A549 (cell line): ENCODE data around the gene VAT1L.

Source experiments
- CBX8 ChIP-seq: fragments of 200-600 bp; sonication (generic); IDR thresholded peaks from 2 replicates; pipeline ENCODE4 v1.6.1; 2016
- CEBPB ChIP-seq, 2 experiments: fragments of >200 bp in 1 of 2; sonication (Bioruptor Twin) in 1 of 2; formaldehyde crosslinking in 1 of 2; IDR thresholded peaks; 2 replicates each; pipeline ENCODE4 v1.6.1; 2012 to 2016
- CTCF ChIP-seq: fragments of >200 bp; sonication (Bioruptor Twin); formaldehyde crosslinking; IDR thresholded peaks from 3 replicates; pipeline ENCODE4 v1.5.1; 2016
- GATA3 ChIP-seq: IDR thresholded peaks from 2 replicates; pipeline ENCODE4 v1.6.1; 2012; ENCODE audit warnings: borderline replicate concordance
- HES2 ChIP-seq: fragments of >200 bp; sonication (Bioruptor Twin); formaldehyde crosslinking; IDR thresholded peaks from 2 replicates; pipeline ENCODE4 v1.6.1; 2016
- HMGXB4 ChIP-seq: fragments of 250-450 bp; sonication (Bioruptor Pico); IDR thresholded peaks from 2 replicates; pipeline ENCODE4 v1.5.0; 2021; ENCODE audit warnings: mild to moderate bottlenecking, moderate library complexity, borderline replicate concordance
- KDM1A ChIP-seq: fragments of 200-600 bp; sonication (generic); IDR thresholded peaks from 2 replicates; pipeline ENCODE4 v1.6.1; 2016; ENCODE audit warnings: low read depth, mild to moderate bottlenecking
- MAX ChIP-seq: IDR thresholded peaks from 2 replicates; pipeline ENCODE4 v1.6.1; 2012
- MYC ChIP-seq: IDR thresholded peaks from 2 replicates; pipeline ENCODE4 v1.6.1; 2012; ENCODE audit warnings: mild to moderate bottlenecking, inconsistent platforms, low read length, improper control_type of control experiment, borderline replicate concordance
- NPAS2 ChIP-seq: fragments of 250-450 bp; sonication (Bioruptor Pico); IDR thresholded peaks from 2 replicates; pipeline ENCODE4 v1.8.0; 2022; ENCODE audit warnings: mild to moderate bottlenecking, moderate library complexity, borderline replicate concordance
- POLR2A ChIP-seq: IDR thresholded peaks from 2 replicates; pipeline ENCODE4 v1.6.1; 2012; ENCODE audit warnings: mild to moderate bottlenecking, low read length
- RAD21 ChIP-seq, 2 experiments: fragments of >200 bp in 1 of 2; sonication (Bioruptor Twin) in 1 of 2; formaldehyde crosslinking in 1 of 2; IDR thresholded peaks in 1 of 2; conservative IDR thresholded peaks in 1 of 2; 2 replicates in 1 of 2; 3 replicates in 1 of 2; pipeline ENCODE4 v1.6.1; 2012 to 2018; ENCODE audit warnings: inconsistent platforms in 1 of 2
- SMC3 ChIP-seq: fragments of >200 bp; sonication (Bioruptor Twin); formaldehyde crosslinking; IDR thresholded peaks from 3 replicates; pipeline ENCODE4 v1.6.1; 2018; ENCODE audit warnings: inconsistent platforms
- USF2 ChIP-seq: fragments of 450-650 bp; IDR thresholded peaks from 2 replicates; pipeline ENCODE4 v1.6.1; 2014; ENCODE audit warnings: antibody characterized with exemption

GRCh38 chr16:77781091-77781490 lies 7.3 kb upstream of the VAT1L start:
- TF ChIP-seq USF2 (no peak), CTCF (no peak), RAD21 (conservative IDR thresholded peaks at IDR 0.05 in 1 of 2, IDR thresholded peaks at IDR 0.05 in 1 of 2) (no peak), KDM1A (no peak), HMGXB4 (CRISPR knock-in tag) (no peak), CEBPB (IDR thresholded peaks at IDR 0.05) (no peak), SMC3 (no peak), CBX8 (no peak), POLR2A (no peak), MAX (no peak), MYC (no peak), NPAS2 (no peak), HES2 (no peak), GATA3 (no peak)
